Effector memory CD8-positive, alpha-beta T cell (primary cell): Measurements from ENCODE around the gene ANOS1.
A peak's percentile ranks its signal among the peaks of the same experiment; 100 is the strongest.
"Not testable (repeated sequence)": the region's sequence is repeated elsewhere in the genome, so short reads cannot be mapped to it uniquely, and the experiment has no call there.

Experiments
- ATAC-seq: fragments of 150-1000 bp; cut with Tn5 transposase; replicated peaks from 2 replicates; pipeline ENCODE4 v1.10.0; 2021; ENCODE audit warnings: mild to moderate bottlenecking, moderate library complexity
- DNase-seq, 3 experiments: peaks; one replicate each; pipeline ENCODE4 v3.0.0; 2021
- H3K27ac Mint-ChIP-seq, 2 donors: one replicate each; pipeline ENCODE4 v1.8.0; 2022; ENCODE audit warnings: mild to moderate bottlenecking in 2 of 2, mixed read lengths in 2 of 2, moderate library complexity in 2 of 2
- H3K27me3 Mint-ChIP-seq, 2 donors: one replicate each; pipeline ENCODE4 v1.8.0; 2022; ENCODE audit warnings: mixed read lengths in 2 of 2
- H3K36me3 Mint-ChIP-seq: one replicate; pipeline ENCODE4 v1.8.0; 2022; ENCODE audit warnings: mild to moderate bottlenecking, moderate library complexity, mixed read lengths; ENCODE audit not compliant: insufficient read depth
- H3K4me1 Mint-ChIP-seq, 2 donors: one replicate each; pipeline ENCODE4 v1.8.0; 2022; ENCODE audit warnings: low read depth in 2 of 2, mixed read lengths in 2 of 2
- H3K4me3 Mint-ChIP-seq, 2 donors: one replicate each; pipeline ENCODE4 v1.8.0; 2022; ENCODE audit warnings: mild to moderate bottlenecking in 2 of 2, mixed read lengths in 2 of 2, moderate library complexity in 2 of 2
- H3K9me3 Mint-ChIP-seq, 2 donors: one replicate each; pipeline ENCODE4 v1.8.0; 2022; ENCODE audit warnings: mixed read lengths in 2 of 2
- total RNA-seq, 9 experiments: gene quantifications; one replicate each; lab custom pipeline; 2026; lab: John Stamatoyannopoulos, UW

ANOS1 gene, protein sequence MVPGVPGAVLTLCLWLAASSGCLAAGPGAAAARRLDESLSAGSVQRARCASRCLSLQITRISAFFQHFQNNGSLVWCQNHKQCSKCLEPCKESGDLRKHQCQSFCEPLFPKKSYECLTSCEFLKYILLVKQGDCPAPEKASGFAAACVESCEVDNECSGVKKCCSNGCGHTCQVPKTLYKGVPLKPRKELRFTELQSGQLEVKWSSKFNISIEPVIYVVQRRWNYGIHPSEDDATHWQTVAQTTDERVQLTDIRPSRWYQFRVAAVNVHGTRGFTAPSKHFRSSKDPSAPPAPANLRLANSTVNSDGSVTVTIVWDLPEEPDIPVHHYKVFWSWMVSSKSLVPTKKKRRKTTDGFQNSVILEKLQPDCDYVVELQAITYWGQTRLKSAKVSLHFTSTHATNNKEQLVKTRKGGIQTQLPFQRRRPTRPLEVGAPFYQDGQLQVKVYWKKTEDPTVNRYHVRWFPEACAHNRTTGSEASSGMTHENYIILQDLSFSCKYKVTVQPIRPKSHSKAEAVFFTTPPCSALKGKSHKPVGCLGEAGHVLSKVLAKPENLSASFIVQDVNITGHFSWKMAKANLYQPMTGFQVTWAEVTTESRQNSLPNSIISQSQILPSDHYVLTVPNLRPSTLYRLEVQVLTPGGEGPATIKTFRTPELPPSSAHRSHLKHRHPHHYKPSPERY
- total RNA-seq: 0 to 2.7 (median 0) reads per million in 9 experiments

DNA sequence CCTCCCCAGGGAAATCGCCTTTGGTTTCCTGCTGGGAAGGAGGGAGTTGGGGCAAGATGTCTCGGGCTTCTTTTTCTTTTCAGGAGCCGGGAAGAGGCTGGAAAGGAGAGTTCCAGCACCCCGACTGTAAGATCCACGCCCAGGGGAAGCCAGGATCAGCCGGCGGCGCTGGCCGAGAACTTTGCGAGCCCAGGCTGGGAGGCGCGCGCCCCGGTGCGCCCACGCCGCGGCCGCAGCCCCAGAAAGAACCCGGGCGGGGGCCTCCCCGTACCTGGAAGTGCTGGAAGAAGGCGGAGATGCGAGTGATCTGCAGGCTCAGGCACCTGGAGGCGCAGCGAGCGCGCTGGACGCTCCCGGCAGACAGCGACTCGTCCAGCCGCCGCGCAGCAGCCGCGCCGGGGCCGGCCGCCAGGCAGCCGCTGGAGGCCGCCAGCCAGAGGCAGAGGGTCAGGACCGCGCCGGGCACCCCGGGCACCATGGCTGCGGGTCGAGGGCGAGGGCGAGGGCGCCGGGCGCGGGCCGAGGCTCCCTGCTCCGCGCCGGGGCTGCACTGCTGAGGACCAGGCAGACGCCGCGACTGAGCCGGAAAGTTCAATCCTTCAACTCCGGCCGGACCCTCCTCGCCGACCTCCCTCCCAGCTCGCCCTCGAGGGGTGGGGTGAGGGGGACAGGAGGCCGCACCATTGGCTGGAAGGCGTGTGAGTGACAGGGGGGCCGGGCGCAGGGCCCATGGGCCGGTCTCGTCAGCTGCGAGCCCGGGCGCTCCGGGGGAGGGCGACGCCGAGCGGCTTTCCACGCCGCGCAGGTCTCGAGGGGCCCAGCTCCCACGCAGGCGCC is at the start of gene ANOS1:
ANOS1 (minus strand) TSS at position 579 of the 837 bp plus-strand sequence; CDS start at position 478, 101 bp downstream.
- Mint-ChIP-seq H3K9me3 (no peaks in the 10 kb centered on the region), H3K4me3 (peak within 1 kb of the TSS; percentile 5 to 40), H3K27ac (no peak within 1 kb of the TSS), H3K4me1 (peaks cover 0 to 8% of the 10 kb centered on the region in 2 donors), H3K27me3 (peaks cover 11 to 40% of the 10 kb centered on the region in 2 donors), H3K36me3 (no peaks in the 10 kb centered on the region)
- DNase-seq (no peak), ATAC-seq (no peak)

DNA sequence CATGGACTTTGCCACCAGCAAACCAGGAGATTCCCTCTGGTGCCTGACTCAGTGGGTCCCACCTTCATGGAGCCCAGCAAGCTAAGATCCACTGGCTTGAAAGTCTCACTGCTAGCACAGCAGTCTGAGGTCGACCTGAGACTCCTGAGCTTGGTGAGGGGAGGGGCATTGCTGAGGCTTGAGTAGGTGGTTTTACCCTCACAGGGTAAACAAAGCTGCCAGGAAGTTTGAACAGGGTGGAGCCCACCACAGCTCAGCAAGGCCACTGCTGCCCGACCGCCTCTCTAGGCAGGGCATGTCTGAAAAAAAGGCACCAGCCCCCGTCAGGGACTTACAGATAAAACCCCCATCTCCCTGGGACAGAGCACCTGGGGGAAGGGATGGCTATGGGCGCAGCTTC is 41.2 kb upstream of the ANOS1 start:
- ATAC-seq (peak; percentile 44), DNase-seq (no peak)
- Mint-ChIP-seq H3K27me3 (no peaks in the 10 kb centered on the region), H3K4me3 (peak overlapping the region in 1 of 2 donors; percentile 6), H3K36me3 (no peaks in the 10 kb centered on the region), H3K4me1 (peaks cover 0 to 7% of the 10 kb centered on the region in 2 donors), H3K9me3 (no peaks in the 10 kb centered on the region), H3K27ac (peak overlapping the region in 1 of 2 donors; percentile 57)

DNA sequence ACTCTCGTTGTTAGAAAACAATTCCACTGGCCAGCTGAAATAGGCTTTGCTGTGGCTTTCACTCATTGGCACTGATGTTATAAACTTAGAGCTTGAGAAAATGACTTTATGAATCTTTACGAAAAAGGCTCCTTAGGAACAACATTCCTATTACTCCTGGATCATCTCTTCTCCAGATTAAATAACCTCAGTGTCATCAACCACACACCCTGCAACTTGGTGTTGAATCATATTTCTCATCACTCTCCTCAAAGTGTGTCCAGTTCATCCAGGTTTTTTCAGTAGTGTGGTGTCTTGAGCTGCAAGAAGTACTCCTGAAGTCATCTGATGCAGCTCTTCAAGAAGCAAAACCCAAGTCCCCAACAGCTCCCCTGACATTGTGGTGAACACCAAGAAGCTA is 28.1 kb upstream of the ANOS1 start:
- Mint-ChIP-seq H3K4me1 (no peaks in the 10 kb centered on the region), H3K27ac (no peak overlapping the region), H3K27me3 (peaks cover 22 to 29% of the 10 kb centered on the region in 2 donors), H3K36me3 (no peaks in the 10 kb centered on the region), H3K4me3 (no peak overlapping the region), H3K9me3 (no peaks in the 10 kb centered on the region)
- ATAC-seq: no peak
- DNase-seq: no peak

DNA sequence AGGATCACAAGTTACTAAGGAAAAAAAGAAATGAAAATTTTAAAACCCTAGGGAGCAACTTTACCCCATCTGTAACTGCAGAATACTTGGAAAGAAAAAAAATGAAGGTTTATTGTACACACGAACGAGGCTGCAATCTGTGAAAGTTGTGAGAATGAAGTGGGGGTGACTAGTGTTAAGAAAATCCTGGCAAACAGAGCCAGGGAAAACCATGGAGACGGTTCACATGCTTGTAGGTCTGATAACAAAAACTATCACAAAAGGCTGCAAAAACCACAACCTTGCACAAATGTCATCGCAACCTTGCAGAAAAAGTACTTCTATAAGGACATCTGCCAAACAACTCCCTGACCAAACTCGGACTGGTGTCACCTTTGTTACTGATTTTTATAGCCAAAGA is 26.8 kb upstream of the ANOS1 start:
- peaks cover 13 to 29% of the 10 kb centered on the region in 2 donors for H3K27me3 Mint-ChIP-seq
- not testable (repeated sequence) for ATAC-seq, H3K9me3 Mint-ChIP-seq, H3K36me3 Mint-ChIP-seq, H3K27ac Mint-ChIP-seq, H3K4me3 Mint-ChIP-seq, DNase-seq, H3K4me1 Mint-ChIP-seq

DNA sequence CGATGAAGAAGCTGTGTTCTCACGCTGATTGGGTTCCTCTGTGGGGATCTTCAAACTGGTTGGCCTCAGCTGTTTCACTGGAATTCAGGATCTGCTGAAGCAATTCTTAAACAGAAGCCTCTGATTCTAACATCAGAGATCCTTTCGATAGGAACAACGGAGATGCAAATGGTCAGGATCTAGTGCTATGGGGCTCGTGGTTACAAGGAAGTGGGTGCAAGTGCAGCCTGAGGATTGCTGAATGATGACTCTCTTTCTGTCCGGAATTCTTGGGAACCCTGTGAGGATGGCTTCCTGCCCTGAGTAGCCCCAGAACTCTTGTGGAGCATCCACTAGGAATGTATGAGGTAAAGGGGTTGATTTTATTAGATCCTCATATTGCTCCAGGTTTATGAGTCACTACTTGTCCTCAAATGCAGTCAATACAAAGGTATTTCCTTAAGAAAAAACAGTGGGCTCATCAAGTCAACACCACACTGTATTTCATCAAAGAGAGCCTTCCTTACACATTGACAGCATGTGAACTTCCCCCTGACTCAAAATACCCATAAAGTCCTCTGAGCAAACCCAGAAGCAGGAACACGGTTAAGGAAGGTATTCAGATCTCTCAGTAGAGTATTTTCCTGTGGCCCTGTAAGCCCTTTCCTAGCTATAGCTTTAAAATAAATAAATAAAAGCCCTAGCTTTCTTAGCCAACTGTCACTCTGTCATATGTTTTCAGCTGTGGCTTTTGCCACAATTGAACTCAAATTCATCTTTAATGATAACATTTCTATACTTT is 25.9 kb upstream of the ANOS1 start:
- H3K27ac Mint-ChIP-seq, DNase-seq, H3K9me3 Mint-ChIP-seq, ATAC-seq, H3K36me3 Mint-ChIP-seq, H3K4me3 Mint-ChIP-seq, H3K4me1 Mint-ChIP-seq: not testable (repeated sequence)
- peaks cover 7 to 22% of the 10 kb centered on the region in 2 donors for H3K27me3 Mint-ChIP-seq

DNA sequence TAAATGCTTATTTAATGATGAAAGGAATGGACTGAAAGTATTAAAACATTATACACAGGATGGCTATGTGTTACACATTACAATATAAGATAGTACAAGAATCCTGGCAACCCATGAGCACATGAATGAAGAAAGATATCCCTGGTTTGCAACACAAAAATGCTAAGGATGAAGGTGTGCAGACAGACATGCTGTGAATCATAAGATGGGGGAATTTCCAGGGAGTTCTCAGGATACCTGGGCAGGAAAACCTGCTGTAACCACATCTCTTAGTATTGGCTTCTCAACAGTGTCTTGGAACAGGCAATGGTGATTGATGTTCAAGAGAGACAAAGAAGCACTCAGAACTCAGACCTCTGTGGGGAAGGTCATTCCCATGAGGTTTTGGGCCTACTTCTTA is 23.9 kb upstream of the ANOS1 start:
- Mint-ChIP-seq H3K27me3 (peaks cover 4 to 6% of the 10 kb centered on the region in 2 donors), H3K36me3 (no peaks in the 10 kb centered on the region), H3K4me1 (no peaks in the 10 kb centered on the region), H3K9me3 (no peaks in the 10 kb centered on the region), H3K4me3 (no peak overlapping the region), H3K27ac (no peak overlapping the region)
- DNase-seq: no peak
- ATAC-seq: no peak

DNA sequence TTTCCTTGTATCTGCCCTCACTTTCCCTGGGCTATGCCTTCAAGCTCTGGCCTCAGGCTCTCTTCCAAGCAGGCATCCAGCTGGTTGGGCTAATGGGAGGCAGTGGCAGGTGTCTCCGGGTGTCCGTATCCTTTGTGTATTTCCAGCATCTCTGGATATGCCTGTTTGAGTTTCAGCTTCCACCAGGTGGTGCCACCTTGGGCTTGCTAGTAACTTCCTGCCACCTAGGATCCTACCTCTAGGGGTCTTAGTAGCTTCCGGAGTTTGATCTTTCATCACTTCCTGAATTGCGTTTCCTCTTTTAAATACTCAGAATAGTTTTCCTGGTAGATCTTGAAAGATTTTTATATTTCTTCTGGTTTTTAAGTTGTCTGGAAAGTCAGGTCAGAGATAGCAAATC is 23.2 kb upstream of the ANOS1 start:
- ATAC-seq: no peak
- Mint-ChIP-seq H3K4me3 (no peak overlapping the region), H3K36me3 (no peaks in the 10 kb centered on the region), H3K27me3 (peaks cover 0 to 6% of the 10 kb centered on the region in 2 donors), H3K4me1 (no peaks in the 10 kb centered on the region), H3K9me3 (no peaks in the 10 kb centered on the region), H3K27ac (no peak overlapping the region)
- no peak for DNase-seq

DNA sequence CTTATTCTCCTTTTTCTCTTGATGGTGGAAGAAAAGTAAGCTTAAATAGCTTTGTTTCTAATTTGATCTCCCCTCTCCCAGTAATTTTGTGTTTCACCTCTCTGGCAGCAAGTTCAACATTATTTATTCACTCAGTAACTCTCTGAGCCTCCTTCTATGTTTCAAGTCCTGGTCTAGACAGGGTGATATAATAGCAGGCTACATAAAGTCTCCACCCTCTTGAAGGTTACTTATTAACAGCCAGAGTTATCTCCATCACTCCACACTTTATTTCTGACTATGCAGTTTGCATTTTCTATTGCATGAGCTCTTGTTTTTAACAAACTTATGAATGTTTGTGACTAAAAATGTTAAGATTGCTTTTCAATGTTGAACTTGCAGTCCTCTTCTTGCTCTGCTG is 17.8 kb upstream of the ANOS1 start:
- no peak for ATAC-seq
- Mint-ChIP-seq H3K27ac (no peak overlapping the region), H3K36me3 (no peaks in the 10 kb centered on the region)

DNA sequence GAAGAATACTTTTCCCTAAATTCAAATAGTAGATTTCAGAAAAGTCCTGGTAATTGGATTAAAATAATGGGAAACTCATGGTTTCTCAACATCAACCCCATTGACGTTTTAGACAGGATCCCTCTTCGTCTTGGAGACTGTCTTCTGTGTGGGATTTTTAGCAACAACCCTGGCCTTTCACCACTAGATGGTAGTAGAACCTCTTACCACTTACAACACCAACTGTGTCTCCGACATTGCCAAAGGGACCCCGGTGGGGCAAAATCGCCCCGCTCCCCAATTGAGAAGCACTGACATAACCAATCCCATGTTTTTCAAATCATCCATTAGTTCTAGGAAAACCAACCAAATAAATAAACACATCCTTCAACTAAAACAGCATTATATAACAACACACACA is 16.9 kb upstream of the ANOS1 start:
- Mint-ChIP-seq H3K4me3 (no peak overlapping the region), H3K4me1 (no peaks in the 10 kb centered on the region), H3K27me3 (peaks cover 0 to 7% of the 10 kb centered on the region in 2 donors), H3K27ac (no peak overlapping the region), H3K9me3 (no peaks in the 10 kb centered on the region), H3K36me3 (no peaks in the 10 kb centered on the region)
- ATAC-seq (no peak), DNase-seq (no peak)

More for the DNA sequence above, 17.8 kb upstream of the ANOS1 start:
- DNase-seq: no peak
- Mint-ChIP-seq H3K4me1 (no peaks in the 10 kb centered on the region), H3K27me3 (peaks cover 0 to 9% of the 10 kb centered on the region in 2 donors), H3K9me3 (no peaks in the 10 kb centered on the region), H3K4me3 (no peak overlapping the region)

DNA sequence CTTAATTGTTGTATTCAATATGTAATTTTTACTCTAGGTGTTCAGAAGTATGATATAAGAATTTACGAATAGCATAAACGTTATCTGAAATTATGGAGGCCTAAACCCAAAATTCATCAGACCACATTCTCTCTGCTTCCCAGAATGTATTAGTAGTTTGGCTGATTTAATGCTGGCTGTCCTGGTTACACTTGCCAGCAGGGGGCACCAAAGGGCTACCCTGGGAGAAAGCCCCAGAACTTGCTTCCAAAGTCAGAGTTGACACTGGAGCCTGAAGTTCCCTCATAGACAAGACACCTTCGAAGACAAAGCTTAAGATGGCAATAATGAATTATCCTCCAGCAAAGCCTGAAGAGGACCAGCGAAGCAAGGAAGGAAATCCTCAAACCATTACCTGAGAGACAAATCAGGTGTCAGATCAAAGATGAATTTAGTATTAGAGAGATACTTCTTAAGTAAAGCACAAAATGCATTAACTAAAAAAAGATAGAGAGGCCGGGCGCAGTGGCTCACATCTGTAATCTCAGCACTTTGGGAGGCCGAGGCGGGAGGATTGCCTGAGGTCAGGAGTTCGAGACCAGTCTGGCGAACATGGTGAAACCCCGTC is 11.3 kb upstream of the ANOS1 start:
- H3K4me3 Mint-ChIP-seq: no peak overlapping the region
- no peak for ATAC-seq
- H3K4me1 Mint-ChIP-seq: no peaks in the 10 kb centered on the region
- H3K27ac Mint-ChIP-seq: no peak overlapping the region
- peaks cover 0 to 13% of the 10 kb centered on the region in 2 donors for H3K27me3 Mint-ChIP-seq
- peak; percentile 43 to 53 (median 45) for DNase-seq
- H3K36me3 Mint-ChIP-seq: no peaks in the 10 kb centered on the region
- no peaks in the 10 kb centered on the region for H3K9me3 Mint-ChIP-seq

DNA sequence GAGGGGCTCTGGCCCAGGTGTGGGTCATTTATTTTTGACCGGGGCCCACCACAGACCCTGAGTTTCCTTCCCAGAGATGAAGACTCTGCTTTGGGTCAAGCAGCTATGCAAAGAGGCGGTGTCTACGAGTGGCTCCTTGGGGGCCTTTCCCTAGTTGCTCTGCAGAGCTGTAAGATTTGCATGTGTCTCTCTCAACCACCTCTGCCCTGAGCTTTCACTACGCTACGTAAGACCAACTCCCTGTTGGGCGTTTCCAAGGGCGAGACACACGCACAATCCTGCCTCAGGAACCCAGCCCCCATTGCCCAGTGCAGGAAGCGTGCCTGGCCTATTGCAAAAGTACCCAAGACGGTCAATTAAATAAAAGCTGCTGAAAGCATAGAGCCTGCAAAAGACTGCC is 10.0 kb upstream of the ANOS1 start:
- Mint-ChIP-seq H3K9me3 (no peaks in the 10 kb centered on the region), H3K27me3 (peaks cover 0 to 13% of the 10 kb centered on the region in 2 donors), H3K36me3 (no peaks in the 10 kb centered on the region), H3K4me3 (no peak overlapping the region), H3K27ac (no peak overlapping the region), H3K4me1 (no peaks in the 10 kb centered on the region)
- no peak for DNase-seq
- ATAC-seq: no peak

DNA sequence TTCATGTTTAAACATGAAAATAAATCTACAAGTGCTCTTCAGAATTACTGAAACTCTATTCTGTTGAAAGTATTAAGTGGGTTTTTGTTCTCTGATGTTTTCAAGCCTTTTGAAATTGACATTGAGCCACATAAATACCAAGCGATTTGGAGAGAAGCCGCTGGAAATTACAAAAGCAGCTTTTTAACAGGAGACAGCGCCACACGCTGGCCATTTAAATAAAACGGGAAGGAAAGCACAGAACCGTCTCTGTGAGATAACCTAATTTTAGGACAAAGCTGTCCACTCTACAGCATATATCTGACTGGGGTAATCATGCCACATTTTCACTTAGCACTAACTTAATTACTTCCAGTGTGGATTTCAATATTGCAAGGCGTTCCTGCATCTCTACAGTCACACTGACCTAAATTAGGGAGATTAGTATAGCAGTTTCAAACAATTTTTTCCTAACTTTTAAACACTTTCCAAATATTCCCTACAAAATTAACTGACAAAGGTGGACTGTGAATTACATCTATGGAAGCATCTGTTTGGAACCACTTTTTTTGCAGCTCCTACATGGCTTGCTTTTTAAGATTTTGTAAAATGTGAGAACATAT is 6.8 kb upstream of the ANOS1 start:
- Mint-ChIP-seq H3K4me3 (no peak overlapping the region), H3K9me3 (no peaks in the 10 kb centered on the region), H3K27me3 (peaks cover 0 to 14% of the 10 kb centered on the region in 2 donors), H3K4me1 (no peaks in the 10 kb centered on the region), H3K36me3 (no peaks in the 10 kb centered on the region), H3K27ac (no peak overlapping the region)
- no peak for ATAC-seq
- DNase-seq: peak; percentile 6 to 12 (median 7)
